DND-41 (cell line): ENCODE results near the gene LY6G6D.

Experiments
- ATAC-seq: fragments of 200-7000 bp; cut with Tn5 transposase; 3 replicates; pipeline ENCODE4 v1.9.1; 2021; ENCODE audit warnings: low read depth; ENCODE audit not compliant: insufficient read depth
- DNase-seq: peaks from one replicate; pipeline ENCODE4 v3.0.0-alpha.2; 2020
- H2AFZ ChIP-seq: 2 replicates; pipeline ENCODE4 v1.6.0; 2012; ENCODE audit warnings: low read depth, low read length
- H3K27ac ChIP-seq: 2 replicates; pipeline ENCODE4 v1.5.1; 2012; ENCODE audit warnings: low read length, inconsistent platforms
- H3K27me3 ChIP-seq: fragments of 200-600 bp; sonication (generic); 2 replicates; pipeline ENCODE4 v1.6.0; 2012; ENCODE audit warnings: low read length, mild to moderate bottlenecking, inconsistent platforms; ENCODE audit not compliant: insufficient read depth, poor library complexity
- H3K36me3 ChIP-seq: 2 replicates; pipeline ENCODE4 v1.5.1; 2012; ENCODE audit warnings: low read length, inconsistent platforms; ENCODE audit not compliant: insufficient read depth
- H3K4me1 ChIP-seq: 2 replicates; pipeline ENCODE4 v1.5.1; 2012; ENCODE audit warnings: mild to moderate bottlenecking, low read length; ENCODE audit not compliant: insufficient read depth
- H3K4me2 ChIP-seq: 2 replicates; pipeline ENCODE4 v1.6.0; 2012; ENCODE audit warnings: mild to moderate bottlenecking, moderate library complexity, low read length, inconsistent platforms; ENCODE audit not compliant: insufficient read depth
- H3K4me3 ChIP-seq, 2 experiments: fragments of 200-600 bp in 1 of 2; shearing (Covaris generic) in 1 of 2; 2 replicates each; pipeline ENCODE4 v1.5.1; 2012 to 2016; ENCODE audit warnings: inconsistent platforms in 2 of 2, low read length in 2 of 2, mild to moderate bottlenecking in 2 of 2, low read depth in 1 of 2, moderate library complexity in 1 of 2
- H3K79me2 ChIP-seq: 2 replicates; pipeline ENCODE4 v1.6.0; 2012; ENCODE audit warnings: low read length, inconsistent platforms; ENCODE audit not compliant: insufficient read depth
- H3K9ac ChIP-seq: 2 replicates; pipeline ENCODE4 v1.6.0; 2012; ENCODE audit warnings: low read depth, mild to moderate bottlenecking, inconsistent platforms, low read length, moderate library complexity
- H3K9me3 ChIP-seq: 2 replicates; pipeline ENCODE4 v1.5.1; 2012; ENCODE audit warnings: low read length, moderate library complexity, mild to moderate bottlenecking, inconsistent platforms; ENCODE audit not compliant: insufficient read depth, severe bottlenecking
- H4K20me1 ChIP-seq: 2 replicates; pipeline ENCODE4 v1.6.0; 2012; ENCODE audit warnings: low read length; ENCODE audit not compliant: insufficient read depth
- EZH2 ChIP-seq: IDR thresholded peaks from 3 replicates; pipeline ENCODE4 v1.6.1; 2012; ENCODE audit warnings: borderline replicate concordance, low read depth, mild to moderate bottlenecking, moderate library complexity, low read length, inconsistent platforms; ENCODE audit not compliant: severe bottlenecking
- TF ChIP-seq, protein P1 (sequence below): IDR thresholded peaks from 2 replicates; pipeline ENCODE4 v1.5.1; 2012; ENCODE audit warnings: borderline replicate concordance, low read length, moderate library complexity, mild to moderate bottlenecking; ENCODE audit not compliant: poor library complexity, severe bottlenecking; ENCODE audit errors: extremely low read depth

The LY6G6D gene

DNA sequence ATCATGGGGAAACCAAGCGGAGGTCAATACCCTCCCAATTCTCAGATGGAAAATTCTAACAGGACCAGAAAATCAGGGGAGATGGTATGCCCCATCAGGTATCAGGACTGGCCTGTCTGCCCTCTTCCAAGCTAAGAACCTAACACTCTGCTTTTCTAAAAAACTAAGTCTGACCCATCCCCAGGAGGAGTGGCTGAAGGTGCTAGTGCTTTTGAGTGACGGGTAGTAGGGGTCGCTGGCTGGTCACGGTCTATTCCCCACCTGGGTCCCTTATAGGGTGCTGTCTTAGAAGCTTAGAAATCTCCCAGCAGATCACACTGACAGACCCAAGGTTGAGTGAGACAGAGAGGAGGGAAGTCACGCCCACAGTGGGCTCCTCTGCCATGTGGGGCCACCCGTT is 21.6 kb upstream of the LY6G6D start:
- Histone ChIP-seq H3K79me2 (peaks cover 5% of the 10 kb centered on the region), H3K4me3 (no peak overlapping the region), H3K9ac (no peak overlapping the region), H3K4me1 (peaks cover under 1% of the 10 kb centered on the region; the same call in 1 of the 2 replicates), H3K27me3 (no peaks in the 10 kb centered on the region), H3K36me3 (peaks cover 84% of the 10 kb centered on the region), H2AFZ (no peak overlapping the region), H3K4me2 (no peak overlapping the region), H3K27ac (no peak overlapping the region), H3K9me3 (no peaks in the 10 kb centered on the region), H4K20me1 (0 out of 2 replicates have a peak, but pooled peaks cover 4% of the 10 kb centered on the region)
- DNase-seq (no peak), ATAC-seq (no peak)
- no peak for TF ChIP-seq EZH2
- TF ChIP-seq, protein P1, sequence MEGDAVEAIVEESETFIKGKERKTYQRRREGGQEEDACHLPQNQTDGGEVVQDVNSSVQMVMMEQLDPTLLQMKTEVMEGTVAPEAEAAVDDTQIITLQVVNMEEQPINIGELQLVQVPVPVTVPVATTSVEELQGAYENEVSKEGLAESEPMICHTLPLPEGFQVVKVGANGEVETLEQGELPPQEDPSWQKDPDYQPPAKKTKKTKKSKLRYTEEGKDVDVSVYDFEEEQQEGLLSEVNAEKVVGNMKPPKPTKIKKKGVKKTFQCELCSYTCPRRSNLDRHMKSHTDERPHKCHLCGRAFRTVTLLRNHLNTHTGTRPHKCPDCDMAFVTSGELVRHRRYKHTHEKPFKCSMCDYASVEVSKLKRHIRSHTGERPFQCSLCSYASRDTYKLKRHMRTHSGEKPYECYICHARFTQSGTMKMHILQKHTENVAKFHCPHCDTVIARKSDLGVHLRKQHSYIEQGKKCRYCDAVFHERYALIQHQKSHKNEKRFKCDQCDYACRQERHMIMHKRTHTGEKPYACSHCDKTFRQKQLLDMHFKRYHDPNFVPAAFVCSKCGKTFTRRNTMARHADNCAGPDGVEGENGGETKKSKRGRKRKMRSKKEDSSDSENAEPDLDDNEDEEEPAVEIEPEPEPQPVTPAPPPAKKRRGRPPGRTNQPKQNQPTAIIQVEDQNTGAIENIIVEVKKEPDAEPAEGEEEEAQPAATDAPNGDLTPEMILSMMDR: no peak

- DNase-seq (no peak), ATAC-seq (no peak)
- Histone ChIP-seq H3K9ac (no peak overlapping the region), H3K79me2 (peaks cover 39% of the 10 kb centered on the region), H2AFZ (no peak overlapping the region), H3K27me3 (no peaks in the 10 kb centered on the region), H3K4me2 (no peak overlapping the region), H3K4me1 (peaks cover 25% of the 10 kb centered on the region), H3K36me3 (peaks cover 73% of the 10 kb centered on the region), H3K9me3 (no peaks in the 10 kb centered on the region), H3K4me3 (no peak overlapping the region), H3K27ac (no peak overlapping the region), H4K20me1 (0 out of 2 replicates have a peak, but pooled peaks cover 4% of the 10 kb centered on the region)
- no peak for TF ChIP-seq EZH2
- TF ChIP-seq, protein P1: no peak
Observed at GRCh38 chr6:31697555-31697954, 17.6 kb upstream of the LY6G6D start.

GRCh38 chr6:31700740-31701401 is 14.3 kb upstream of the LY6G6D start:
- TF ChIP-seq, protein P1: no peak
- no peak for TF ChIP-seq EZH2
- H3K9ac ChIP-seq: peak overlapping the region; percentile 84; the same call in 1 of the 2 replicates
- H3K4me3 ChIP-seq: peak overlapping the region in 1 of 2 experiments; percentile 33; a peak in 2 of 4 replicates
- peaks cover 34% of the 10 kb centered on the region for H3K4me1 ChIP-seq
- no peaks in the 10 kb centered on the region for H3K27me3 ChIP-seq
- DNase-seq: no peak
- H3K36me3 ChIP-seq: peaks cover 44% of the 10 kb centered on the region
- H2AFZ ChIP-seq: no peak overlapping the region
- peak overlapping the region; percentile 73 for H3K4me2 ChIP-seq
- H3K79me2 ChIP-seq: peaks cover 44% of the 10 kb centered on the region
- no peaks in the 10 kb centered on the region for H3K9me3 ChIP-seq
- no peaks in the 10 kb centered on the region for H4K20me1 ChIP-seq
- H3K27ac ChIP-seq: peak overlapping the region; percentile 53
- no peak for ATAC-seq
